GM21447 (cell line): ENCODE results near the gene FHOD3.

ENCODE experiments used
- ATAC-seq: cut with Tn5 transposase; IDR thresholded peaks from one replicate; pipeline ENCODE4 v1.9.1; 2021; ENCODE audit not compliant: unreplicated experiment

Gene FHOD3

GRCh38 chr18:36613810-36614209, 316.3 kb downstream of the FHOD3 start:
- no peak for ATAC-seq

- no peak for ATAC-seq
Observed at GRCh38 chr18:36620788-36621187, 323.3 kb downstream of the FHOD3 start.

- no peak for ATAC-seq
Observed at GRCh38 chr18:36622610-36623009, 325.1 kb downstream of the FHOD3 start.

- ATAC-seq = no peak
Observed at GRCh38 chr18:36623091-36623490, 325.6 kb downstream of the FHOD3 start.

GRCh38 chr18:36623681-36624190, 326.2 kb downstream of the FHOD3 start:
- no peak for ATAC-seq

GRCh38 chr18:36624451-36625167, 327.1 kb downstream of the FHOD3 start:
- ATAC-seq = no peak

GRCh38 chr18:36625386-36625785, 327.9 kb downstream of the FHOD3 start:
- no peak for ATAC-seq

GRCh38 chr18:36627637-36628036, 330.1 kb downstream of the FHOD3 start:
- ATAC-seq = no peak

- ATAC-seq = no peak
Observed at GRCh38 chr18:36628435-36629137, 331.1 kb downstream of the FHOD3 start.

GRCh38 chr18:36629138-36629530, 331.6 kb downstream of the FHOD3 start:
- ATAC-seq = no peak

- no peak for ATAC-seq
Observed at GRCh38 chr18:36629836-36630235, 332.3 kb downstream of the FHOD3 start.

GRCh38 chr18:36630917-36631316, 333.4 kb downstream of the FHOD3 start:
- no peak for ATAC-seq

GRCh38 chr18:36633961-36634412, 336.5 kb downstream of the FHOD3 start:
- ATAC-seq = peak; percentile 28

- ATAC-seq = no peak
Observed at GRCh38 chr18:36634573-36635216, 337.2 kb downstream of the FHOD3 start.

GRCh38 chr18:36635414-36636096, 338.0 kb downstream of the FHOD3 start:
- peak; percentile 34 for ATAC-seq

GRCh38 chr18:36636237-36636817, 338.8 kb downstream of the FHOD3 start:
- ATAC-seq = peak; percentile 28

- ATAC-seq = peak; percentile 93
Observed at GRCh38 chr18:36638224-36638623, 340.7 kb downstream of the FHOD3 start.

- no peak for ATAC-seq
Observed at GRCh38 chr18:36640021-36640952, 342.8 kb downstream of the FHOD3 start.

GRCh38 chr18:36643061-36643460, 345.5 kb downstream of the FHOD3 start:
- ATAC-seq = no peak

GRCh38 chr18:36648803-36649202, 351.3 kb downstream of the FHOD3 start:
- ATAC-seq = no peak
